ENCODE measurements around the gene MYBPH. TPM values are rescaled to one million over a fixed set of nuclear protein-coding genes. Genes with fewer than 3 reads are reported as not detected.

The MYBPH gene
- total and polyA plus RNA-seq, 3 experiments from 2014 or later = not detected

- DNase-seq = peak in 1 of 5 donors; percentile 30
- no peaks in the 10 kb centered on the region for H3K4me1 ChIP-seq (ENCODE audit: insufficient read depth, low read length)
- no peaks in the 10 kb centered on the region for H3K9me3 ChIP-seq (ENCODE audit: low read length)
- H3K27ac ChIP-seq (ENCODE audit: low read depth, low read length) = no peak overlapping the region
- CTCF ChIA-PET = no interaction called here
- Mint-ChIP-seq H3K36me3 (no peaks in the 10 kb centered on the region), H3K4me1 (peaks cover 0 to 5% (median 0%) of the 10 kb centered on the region in 3 donors), H3K27me3 (peaks cover 9 to 25% of the 10 kb centered on the region in 2 donors), H3K4me3 (no peak overlapping the region), H3K27ac (peak overlapping the region in 1 of 8 donors; percentile 22), H3K9me3 (no peaks in the 10 kb centered on the region)
- H3K36me3 ChIP-seq (ENCODE audit: insufficient read depth, low read length) = no peaks in the 10 kb centered on the region
- POLR2A ChIA-PET = no interaction called here
- H3K27me3 ChIP-seq (ENCODE audit: insufficient read depth, low read length, poor library complexity, severe bottlenecking) = no peaks in the 10 kb centered on the region
- no peak overlapping the region for H3K4me3 ChIP-seq (ENCODE audit: low read length)
Measured at GRCh38 chr1:203135636-203136305, 39.9 kb downstream of the MYBPH start.

DNA sequence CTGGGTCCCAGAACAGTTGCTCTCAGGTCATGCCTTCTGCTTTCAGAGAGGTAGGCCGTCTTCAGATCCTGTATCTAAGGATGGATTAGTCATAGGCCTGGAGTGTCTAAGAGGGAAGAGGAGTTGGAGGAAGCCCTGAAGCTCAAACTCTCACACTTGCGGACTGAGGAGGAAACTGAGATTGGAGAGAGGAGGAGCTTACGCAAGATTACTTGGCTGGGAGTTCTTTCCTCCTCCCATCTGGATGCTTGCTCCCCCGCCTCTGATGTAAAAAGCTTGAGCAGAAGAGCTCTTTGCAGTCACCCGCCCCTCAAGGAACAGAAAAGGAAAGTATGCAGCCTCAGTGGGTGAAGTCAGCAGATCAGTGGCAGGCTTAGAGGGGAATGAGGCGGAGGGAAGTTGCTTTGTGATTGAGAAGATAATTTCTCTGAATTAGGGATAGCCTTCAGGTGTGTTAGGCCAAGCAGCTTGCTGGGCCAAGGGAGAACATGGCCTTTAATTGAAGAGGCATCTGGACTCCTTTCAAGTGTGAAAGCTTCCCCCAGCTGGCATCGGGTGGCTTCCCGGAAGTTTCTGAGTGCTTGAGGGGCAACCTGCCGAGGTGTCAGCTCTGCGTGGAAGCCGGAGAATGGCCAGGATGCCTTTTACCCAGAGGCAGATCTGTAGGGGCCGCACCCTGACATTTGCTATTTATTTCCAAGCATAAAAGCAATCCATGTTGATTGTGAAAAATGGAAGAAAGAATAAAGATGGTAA, 41.5 kb downstream of the MYBPH start:
- CTCF ChIA-PET = no interaction called here
- DNase-seq = peak in 1 of 5 donors; percentile 35
- Mint-ChIP-seq H3K36me3 (no peaks in the 10 kb centered on the region), H3K27me3 (peaks cover 23 to 39% of the 10 kb centered on the region in 2 donors), H3K9me3 (no peaks in the 10 kb centered on the region), H3K4me3 (no peak overlapping the region), H3K4me1 (peaks cover 0 to 5% (median 0%) of the 10 kb centered on the region in 3 donors), H3K27ac (peak overlapping the region in 1 of 8 donors; percentile 29)
- Histone ChIP-seq H3K4me3 (ENCODE audit: low read length) (no peak overlapping the region), H3K36me3 (ENCODE audit: insufficient read depth, low read length) (no peaks in the 10 kb centered on the region), H3K27ac (ENCODE audit: low read depth, low read length) (no peak overlapping the region), H3K27me3 (ENCODE audit: insufficient read depth, low read length, poor library complexity, severe bottlenecking) (no peaks in the 10 kb centered on the region), H3K4me1 (ENCODE audit: insufficient read depth, low read length) (no peaks in the 10 kb centered on the region), H3K9me3 (ENCODE audit: low read length) (no peaks in the 10 kb centered on the region)
- POLR2A ChIA-PET = no interaction called here

GRCh38 chr1:203131548-203132200, 44.0 kb downstream of the MYBPH start:
- no peaks in the 10 kb centered on the region for H3K36me3 ChIP-seq (ENCODE audit: insufficient read depth, low read length)
- H3K27ac ChIP-seq (ENCODE audit: low read depth, low read length) = no peak overlapping the region
- no peaks in the 10 kb centered on the region for H3K9me3 ChIP-seq (ENCODE audit: low read length)
- peaks cover 7 to 14% (median 13%) of the 10 kb centered on the region in 3 donors for H3K4me1 Mint-ChIP-seq
- H3K4me1 ChIP-seq (ENCODE audit: insufficient read depth, low read length) = no peaks in the 10 kb centered on the region
- CTCF ChIA-PET = no interaction called here
- POLR2A ChIA-PET = no interaction called here
- H3K36me3 Mint-ChIP-seq = no peaks in the 10 kb centered on the region
- no peak overlapping the region for H3K4me3 Mint-ChIP-seq
- H3K27me3 ChIP-seq (ENCODE audit: insufficient read depth, low read length, poor library complexity, severe bottlenecking) = peaks cover 3% of the 10 kb centered on the region
- no peak overlapping the region for H3K27ac Mint-ChIP-seq
- no peak for DNase-seq
- H3K4me3 ChIP-seq (ENCODE audit: low read length) = no peak overlapping the region
- H3K27me3 Mint-ChIP-seq = peaks cover 33 to 53% of the 10 kb centered on the region in 2 donors
- no peaks in the 10 kb centered on the region for H3K9me3 Mint-ChIP-seq

DNA sequence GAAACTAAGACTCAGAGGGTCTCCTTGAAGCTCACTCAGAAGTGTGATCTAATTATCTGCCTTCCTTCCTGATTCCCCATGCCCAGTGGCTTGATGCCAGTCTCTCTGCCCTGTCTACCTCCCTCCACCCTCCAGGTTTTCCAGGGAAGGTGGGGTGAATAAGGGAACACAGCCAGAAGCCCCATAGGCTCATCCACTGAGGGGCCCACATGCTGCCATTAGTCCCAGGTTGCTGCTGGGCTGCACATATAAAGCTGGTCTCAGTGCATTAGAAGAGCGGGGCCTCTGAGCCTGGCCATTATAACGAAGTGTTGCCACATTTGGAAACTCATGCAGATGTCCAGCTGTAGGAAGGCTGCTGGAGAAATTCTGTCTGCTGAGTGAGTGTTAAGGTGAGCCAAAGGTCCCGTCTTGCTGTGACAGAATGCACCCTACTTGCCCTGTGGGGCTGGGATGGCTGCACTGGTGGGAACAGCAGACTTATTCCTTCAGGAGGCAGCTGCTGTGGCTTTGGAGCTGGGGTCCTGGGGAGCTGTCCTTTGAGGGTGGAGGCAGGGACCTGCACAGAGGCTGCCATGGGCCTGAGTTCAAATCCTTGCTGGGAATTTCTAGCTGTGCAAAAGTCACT, 45.2 kb downstream of the MYBPH start:
- no peaks in the 10 kb centered on the region for H3K36me3 ChIP-seq (ENCODE audit: insufficient read depth, low read length)
- POLR2A ChIA-PET = no interaction called here
- no peaks in the 10 kb centered on the region for H3K9me3 ChIP-seq (ENCODE audit: low read length)
- DNase-seq = peak in 1 of 5 donors; percentile 6
- H3K27ac ChIP-seq (ENCODE audit: low read depth, low read length) = no peak overlapping the region
- CTCF ChIA-PET = no interaction called here
- Mint-ChIP-seq H3K27ac (no peak overlapping the region), H3K27me3 (peaks cover 43 to 57% of the 10 kb centered on the region in 2 donors), H3K36me3 (no peaks in the 10 kb centered on the region), H3K4me3 (no peak overlapping the region), H3K9me3 (no peaks in the 10 kb centered on the region), H3K4me1 (peaks cover 7 to 14% (median 11%) of the 10 kb centered on the region in 3 donors)
- peaks cover 11% of the 10 kb centered on the region for H3K27me3 ChIP-seq (ENCODE audit: insufficient read depth, low read length, poor library complexity, severe bottlenecking)
- no peak overlapping the region for H3K4me3 ChIP-seq (ENCODE audit: low read length)
- no peaks in the 10 kb centered on the region for H3K4me1 ChIP-seq (ENCODE audit: insufficient read depth, low read length)

DNA sequence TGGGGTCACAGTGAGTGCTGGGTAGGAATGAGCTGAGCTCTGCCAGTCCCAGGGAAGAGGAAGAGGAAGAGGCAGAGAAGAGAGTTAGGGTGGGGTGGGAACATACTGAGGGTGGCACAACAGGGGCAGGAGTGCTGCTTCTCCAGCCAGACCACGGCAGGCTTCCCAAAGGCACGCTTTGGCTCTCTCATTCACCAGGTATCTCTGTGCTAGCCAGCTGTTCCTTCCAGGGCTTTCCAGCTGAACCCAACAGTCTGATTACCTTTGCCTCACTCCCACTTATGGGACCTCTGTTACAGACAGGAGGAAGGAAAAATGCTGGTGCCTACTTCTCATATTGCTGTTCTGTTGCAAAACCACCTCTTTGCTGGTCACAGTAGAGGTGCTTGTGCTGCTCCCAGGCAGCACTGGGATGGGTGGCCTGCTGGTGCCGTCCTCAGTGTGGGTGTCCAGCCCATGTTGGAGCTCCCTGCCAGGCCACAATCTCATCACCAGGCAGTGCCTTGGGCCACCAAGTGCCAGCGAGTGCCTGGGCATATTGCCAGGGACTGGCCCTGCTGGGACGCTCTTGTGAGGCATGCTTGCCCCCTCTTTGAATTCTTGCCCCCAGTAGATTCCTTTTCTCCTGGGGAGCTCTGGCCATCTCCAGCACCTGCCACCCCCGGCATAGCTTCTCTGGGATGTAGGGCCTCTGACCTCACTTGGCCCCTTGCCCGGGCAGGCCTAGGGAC, 46.0 kb downstream of the MYBPH start:
- ChIA-PET CTCF (no interaction called here), POLR2A (no interaction called here)
- peaks cover 44 to 65% of the 10 kb centered on the region in 2 donors for H3K27me3 Mint-ChIP-seq
- H3K4me1 Mint-ChIP-seq = peaks cover 7 to 14% (median 11%) of the 10 kb centered on the region in 3 donors
- H3K9me3 ChIP-seq (ENCODE audit: low read length) = no peaks in the 10 kb centered on the region
- no peaks in the 10 kb centered on the region for H3K36me3 Mint-ChIP-seq
- H3K4me3 Mint-ChIP-seq = no peak overlapping the region
- no peaks in the 10 kb centered on the region for H3K36me3 ChIP-seq (ENCODE audit: insufficient read depth, low read length)
- no peak overlapping the region for H3K27ac Mint-ChIP-seq
- no peaks in the 10 kb centered on the region for H3K9me3 Mint-ChIP-seq
- H3K4me1 ChIP-seq (ENCODE audit: insufficient read depth, low read length) = no peaks in the 10 kb centered on the region
- H3K27ac ChIP-seq (ENCODE audit: low read depth, low read length) = no peak overlapping the region
- peaks cover 11% of the 10 kb centered on the region for H3K27me3 ChIP-seq (ENCODE audit: insufficient read depth, low read length, poor library complexity, severe bottlenecking)
- no peak overlapping the region for H3K4me3 ChIP-seq (ENCODE audit: low read length)
- peak in 1 of 5 donors; percentile 14 for DNase-seq

DNA sequence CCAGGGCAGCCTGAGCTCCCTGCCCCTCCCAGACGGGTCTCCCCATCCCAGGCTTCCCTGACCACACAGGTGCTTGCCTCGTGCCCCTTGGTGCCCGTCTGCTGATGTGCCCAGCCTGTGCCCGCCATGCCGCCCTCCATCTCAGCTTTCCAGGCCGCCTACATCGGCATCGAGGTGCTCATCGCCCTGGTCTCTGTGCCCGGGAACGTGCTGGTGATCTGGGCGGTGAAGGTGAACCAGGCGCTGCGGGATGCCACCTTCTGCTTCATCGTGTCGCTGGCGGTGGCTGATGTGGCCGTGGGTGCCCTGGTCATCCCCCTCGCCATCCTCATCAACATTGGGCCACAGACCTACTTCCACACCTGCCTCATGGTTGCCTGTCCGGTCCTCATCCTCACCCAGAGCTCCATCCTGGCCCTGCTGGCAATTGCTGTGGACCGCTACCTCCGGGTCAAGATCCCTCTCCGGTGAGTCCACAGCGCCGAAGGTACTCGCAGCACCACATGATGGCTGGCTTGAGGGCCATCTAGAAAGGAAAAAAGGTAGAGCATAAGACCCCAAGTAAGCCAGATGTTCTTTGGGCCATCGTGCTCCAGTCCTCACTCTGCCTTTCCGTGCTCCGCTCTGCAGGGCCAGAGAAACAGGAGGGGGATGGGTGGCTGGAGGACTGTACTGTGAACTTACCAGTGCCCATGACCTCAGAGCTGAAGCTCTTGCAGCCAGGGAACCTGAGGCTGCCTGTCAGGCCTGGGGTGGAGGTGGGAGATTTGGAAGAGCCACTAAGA, 46.7 kb downstream of the MYBPH start:
- no peaks in the 10 kb centered on the region for H3K9me3 Mint-ChIP-seq
- Histone ChIP-seq H3K27ac (ENCODE audit: low read depth, low read length) (no peak overlapping the region), H3K36me3 (ENCODE audit: insufficient read depth, low read length) (no peaks in the 10 kb centered on the region), H3K9me3 (ENCODE audit: low read length) (no peaks in the 10 kb centered on the region), H3K4me1 (ENCODE audit: insufficient read depth, low read length) (no peaks in the 10 kb centered on the region), H3K4me3 (ENCODE audit: low read length) (no peak overlapping the region), H3K27me3 (ENCODE audit: insufficient read depth, low read length, poor library complexity, severe bottlenecking) (peaks cover 11% of the 10 kb centered on the region)
- CTCF ChIA-PET = no interaction called here
- no peaks in the 10 kb centered on the region for H3K36me3 Mint-ChIP-seq
- no peak overlapping the region for H3K4me3 Mint-ChIP-seq
- peaks cover 7 to 14% (median 11%) of the 10 kb centered on the region in 3 donors for H3K4me1 Mint-ChIP-seq
- H3K27me3 Mint-ChIP-seq = peaks cover 46 to 73% of the 10 kb centered on the region in 2 donors
- peak in 1 of 5 donors; percentile 28 for DNase-seq
- POLR2A ChIA-PET = no interaction called here
- H3K27ac Mint-ChIP-seq = no peak overlapping the region

- Mint-ChIP-seq H3K9me3 (no peaks in the 10 kb centered on the region), H3K4me1 (peaks cover 7 to 14% (median 11%) of the 10 kb centered on the region in 3 donors), H3K36me3 (no peaks in the 10 kb centered on the region), H3K27ac (no peak overlapping the region), H3K27me3 (peaks cover 47 to 76% of the 10 kb centered on the region in 2 donors), H3K4me3 (no peak overlapping the region)
- H3K9me3 ChIP-seq (ENCODE audit: low read length) = no peaks in the 10 kb centered on the region
- H3K4me3 ChIP-seq (ENCODE audit: low read length) = no peak overlapping the region
- DNase-seq = peak in 1 of 5 donors; percentile 9
- no peak overlapping the region for H3K27ac ChIP-seq (ENCODE audit: low read depth, low read length)
- no peaks in the 10 kb centered on the region for H3K36me3 ChIP-seq (ENCODE audit: insufficient read depth, low read length)
- no peaks in the 10 kb centered on the region for H3K4me1 ChIP-seq (ENCODE audit: insufficient read depth, low read length)
- POLR2A ChIA-PET = no interaction called here
- CTCF ChIA-PET = no interaction called here
- peaks cover 11% of the 10 kb centered on the region for H3K27me3 ChIP-seq (ENCODE audit: insufficient read depth, low read length, poor library complexity, severe bottlenecking)
Measured at GRCh38 chr1:203128431-203128715, 47.3 kb downstream of the MYBPH start.
